T-helper 2 cell (primary cell): Measurements from ENCODE around the gene PROSER2.

Experiments
- DNase-seq, 5 experiments: peaks; one replicate each; pipeline versions ENCODE4 v3.0.0 to v3.0.0-alpha.2; 2012 to 2022

PROSER2 gene

GRCh38 chr10:11804336-11804735 lies 18.8 kb upstream of the PROSER2 start:
- no peak for DNase-seq

- DNase-seq, result no peak
These were observed 17.4 kb upstream of the PROSER2 start for GRCh38 chr10:11805792-11806191.

GRCh38 chr10:11806706-11807105 lies 16.4 kb upstream of the PROSER2 start:
- DNase-seq, result no peak

- DNase-seq, result no peak
These were observed 14.3 kb upstream of the PROSER2 start for GRCh38 chr10:11808808-11809207.

GRCh38 chr10:11810313-11810766 lies 12.8 kb upstream of the PROSER2 start:
- DNase-seq, result no peak

- no peak for DNase-seq
These were observed 12.2 kb upstream of the PROSER2 start for GRCh38 chr10:11810973-11811372.

GRCh38 chr10:11813177-11813576 lies 10.0 kb upstream of the PROSER2 start:
- no peak for DNase-seq

GRCh38 chr10:11813855-11814567 lies 9.1 kb upstream of the PROSER2 start:
- no peak for DNase-seq

- no peak for DNase-seq
These were observed 4.1 kb upstream of the PROSER2 start for GRCh38 chr10:11819027-11819426.

- DNase-seq, result no peak
These were observed 965 bp upstream of the PROSER2 start for GRCh38 chr10:11822026-11822756.

GRCh38 chr10:11822809-11823121 lies 391 bp upstream of the PROSER2 start:
- no peak for DNase-seq

- DNase-seq, result no peak
These were observed 812 bp downstream of the PROSER2 start for GRCh38 chr10:11823989-11824346.

GRCh38 chr10:11824376-11824775 lies 1.2 kb downstream of the PROSER2 start:
- DNase-seq, result no peak

GRCh38 chr10:11824825-11825224 lies 1.7 kb downstream of the PROSER2 start:
- DNase-seq, result no peak

- DNase-seq, result no peak
These were observed 2.7 kb downstream of the PROSER2 start for GRCh38 chr10:11825796-11826414.

- DNase-seq, result no peak
These were observed 3.9 kb downstream of the PROSER2 start for GRCh38 chr10:11827006-11827405.

GRCh38 chr10:11827414-11827813 lies 4.3 kb downstream of the PROSER2 start:
- no peak for DNase-seq

- DNase-seq, result no peak
These were observed 5.6 kb downstream of the PROSER2 start for GRCh38 chr10:11828682-11829284.

GRCh38 chr10:11830836-11831519 lies 7.8 kb downstream of the PROSER2 start:
- DNase-seq, result no peak

GRCh38 chr10:11831520-11831951 lies 8.4 kb downstream of the PROSER2 start:
- no peak for DNase-seq

GRCh38 chr10:11832042-11832441 lies 8.9 kb downstream of the PROSER2 start:
- DNase-seq, result no peak

GRCh38 chr10:11835061-11835460 lies 11.9 kb downstream of the PROSER2 start:
- no peak for DNase-seq

GRCh38 chr10:11835704-11836103 lies 12.5 kb downstream of the PROSER2 start:
- DNase-seq, result no peak
